HG02571 (cell line): ENCODE measurements around the gene SDCCAG8.

Experiments used
- ATAC-seq: cut with Tn5 transposase; IDR thresholded peaks from one replicate; pipeline ENCODE4 v1.9.1; 2021; ENCODE audit warnings: mild to moderate bottlenecking, moderate library complexity; ENCODE audit not compliant: unreplicated experiment

SDCCAG8 gene

GRCh38 chr1:243379208-243379607 is 123.4 kb downstream of the SDCCAG8 start:
- ATAC-seq: no peak

- ATAC-seq: no peak
Observed at GRCh38 chr1:243379706-243380105, 123.9 kb downstream of the SDCCAG8 start.

DNA sequence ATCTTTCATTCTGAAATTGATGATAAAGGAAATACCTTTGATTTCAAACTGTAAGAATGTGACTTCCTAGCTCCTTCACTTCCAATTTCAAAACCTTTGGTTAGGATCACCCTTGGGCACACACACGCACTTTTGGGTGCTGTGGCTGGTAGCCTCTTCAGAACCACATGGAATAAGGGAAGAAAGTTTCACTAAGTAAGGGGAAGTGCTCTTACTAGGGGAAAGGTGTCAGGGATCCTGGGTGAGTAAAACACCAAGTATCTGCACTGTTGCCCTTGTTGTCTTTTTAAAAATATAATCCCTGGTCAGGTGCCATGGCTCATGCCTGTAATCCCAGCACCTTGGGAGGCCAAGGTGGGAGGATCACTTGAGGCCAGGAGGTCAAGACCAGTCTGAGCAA is 132.4 kb downstream of the SDCCAG8 start:
- ATAC-seq: no peak

DNA sequence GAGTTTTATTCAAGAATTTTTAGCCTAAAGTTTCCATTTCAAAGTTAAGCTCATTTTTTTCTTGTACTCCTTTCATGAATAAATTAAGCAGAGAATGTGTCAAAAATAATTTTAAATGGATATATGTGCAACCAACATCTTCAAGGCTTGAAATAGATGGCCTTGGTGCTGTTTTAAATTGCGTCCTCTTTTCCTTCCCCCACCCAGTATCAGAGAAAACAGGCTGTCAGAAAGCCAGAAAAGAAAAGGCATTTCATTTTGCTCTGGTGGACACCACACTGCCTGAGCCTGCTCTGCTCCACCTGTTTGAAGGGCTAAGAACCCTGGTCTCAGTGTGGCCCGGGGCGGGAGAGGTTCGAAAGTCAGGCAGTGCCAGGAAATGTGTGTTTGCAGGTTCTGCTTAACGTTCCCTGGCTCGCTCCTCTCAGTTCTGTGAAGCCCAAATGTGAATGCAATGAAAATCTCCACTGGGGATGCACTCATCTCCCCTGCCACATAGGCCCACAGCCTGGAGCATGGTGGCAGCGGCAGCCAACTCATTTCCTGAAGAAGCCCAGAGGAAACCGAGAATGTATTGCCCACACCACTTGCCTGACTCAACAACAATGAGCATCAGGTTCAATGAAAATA is 134.4 kb downstream of the SDCCAG8 start:
- no peak for ATAC-seq

- ATAC-seq: no peak
Observed at GRCh38 chr1:243391355-243391754, 135.5 kb downstream of the SDCCAG8 start.

GRCh38 chr1:243393096-243393495 is 137.3 kb downstream of the SDCCAG8 start:
- ATAC-seq: no peak

DNA sequence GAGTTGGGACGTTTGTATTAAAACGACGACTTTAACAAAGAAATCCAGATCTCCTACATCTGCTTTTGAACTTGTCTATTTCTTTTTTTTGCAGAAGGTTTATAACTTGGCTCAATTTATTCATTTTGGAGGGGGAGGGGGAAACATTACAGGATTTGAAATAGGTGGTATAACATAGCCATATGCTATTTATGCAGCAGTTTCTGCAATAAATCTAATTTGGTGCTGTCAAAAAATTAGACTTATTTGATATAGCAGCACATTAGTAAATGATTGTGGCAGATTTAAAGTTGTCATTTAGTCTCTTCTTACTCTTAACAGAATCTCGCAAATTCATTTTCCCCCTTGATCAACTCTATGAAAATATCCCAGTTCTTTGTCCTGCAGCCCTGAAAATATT is 138.2 kb downstream of the SDCCAG8 start:
- ATAC-seq: no peak

GRCh38 chr1:243394601-243395464 is 139.0 kb downstream of the SDCCAG8 start:
- ATAC-seq: no peak

DNA sequence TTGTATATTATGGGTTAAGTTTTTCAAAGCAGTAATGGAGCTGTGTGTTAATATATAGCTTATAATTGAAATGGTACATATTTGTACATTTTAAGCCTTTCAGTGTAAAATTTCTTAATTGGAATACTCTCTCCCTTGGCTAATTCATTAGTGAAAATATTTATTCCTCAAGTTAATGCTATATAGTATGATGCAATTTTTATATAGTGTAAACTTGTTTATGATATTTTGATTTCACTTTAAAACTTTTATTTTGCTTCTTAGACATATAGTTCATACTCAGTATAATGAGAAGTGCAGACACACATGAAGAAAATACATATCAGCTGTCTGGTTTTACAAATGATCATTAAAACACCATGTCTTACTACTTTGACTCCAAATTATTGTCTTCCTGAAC is 140.6 kb downstream of the SDCCAG8 start:
- no peak for ATAC-seq

GRCh38 chr1:243396876-243397275 is 141.0 kb downstream of the SDCCAG8 start:
- no peak for ATAC-seq

DNA sequence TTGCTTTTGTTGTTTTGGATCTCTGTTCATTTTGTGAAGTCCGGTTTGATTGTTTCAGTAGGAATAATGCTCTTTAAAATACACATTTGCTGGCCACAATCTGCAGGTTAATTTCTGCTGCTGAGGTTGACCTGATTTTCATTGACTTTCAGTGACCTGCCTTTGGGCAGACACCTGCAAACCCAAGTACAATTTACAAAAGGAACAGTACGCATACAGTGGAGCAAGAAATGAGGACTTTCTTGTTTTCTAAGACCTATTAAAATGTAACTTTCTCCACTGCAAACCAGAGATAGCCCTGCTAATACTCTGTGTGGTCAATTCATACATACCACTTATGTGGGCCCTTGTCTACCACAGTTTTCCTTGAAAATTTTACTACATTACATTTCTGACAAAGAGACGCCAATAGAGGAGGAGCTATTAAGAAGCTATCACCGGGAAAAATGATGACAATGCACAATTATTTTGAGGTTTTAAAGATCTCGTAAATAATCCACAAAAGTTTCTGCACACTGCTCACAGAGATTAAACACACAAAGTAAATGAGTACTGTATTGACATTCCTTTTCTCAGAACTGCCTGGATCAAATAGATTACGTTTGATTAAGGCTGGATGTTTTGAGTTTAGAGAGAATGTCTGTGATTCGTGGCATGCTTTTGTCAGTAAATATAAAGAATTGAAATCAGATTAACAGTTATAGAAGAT is 141.9 kb downstream of the SDCCAG8 start:
- ATAC-seq: no peak

DNA sequence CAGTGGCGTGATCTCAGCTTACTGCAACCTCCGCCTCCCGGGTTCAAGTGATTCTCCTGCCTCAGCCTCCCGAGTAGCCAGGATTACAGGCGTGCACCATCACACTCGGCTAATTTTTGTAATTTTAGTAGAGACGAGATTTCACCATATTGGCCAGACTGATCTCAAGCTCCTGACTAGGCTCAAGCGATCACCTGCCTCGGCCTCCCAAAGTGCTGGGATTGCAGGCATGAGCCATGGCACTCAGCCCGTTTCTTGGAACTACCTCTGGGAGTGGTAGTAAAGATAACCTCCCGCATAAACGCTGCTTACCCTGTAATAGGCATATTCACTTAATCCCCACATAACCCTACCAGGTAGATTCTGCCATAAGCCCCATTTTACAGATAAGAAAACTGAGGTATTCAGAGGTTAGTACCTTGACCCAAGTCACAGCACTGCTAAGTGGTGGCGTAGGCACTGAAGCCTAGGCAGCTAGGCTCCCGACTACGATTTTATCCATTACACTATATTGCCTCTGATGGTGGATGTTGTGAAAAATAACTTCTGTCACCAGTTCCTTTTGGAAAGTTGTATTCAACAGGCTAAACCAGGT is 143.8 kb downstream of the SDCCAG8 start:
- ATAC-seq: no peak

- ATAC-seq: no peak
Observed at GRCh38 chr1:243402868-243403267, 147.0 kb downstream of the SDCCAG8 start.

- ATAC-seq: no peak
Observed at GRCh38 chr1:243406424-243406823, 150.6 kb downstream of the SDCCAG8 start.

- no peak for ATAC-seq
Observed at GRCh38 chr1:243407284-243408018, 151.6 kb downstream of the SDCCAG8 start.

DNA sequence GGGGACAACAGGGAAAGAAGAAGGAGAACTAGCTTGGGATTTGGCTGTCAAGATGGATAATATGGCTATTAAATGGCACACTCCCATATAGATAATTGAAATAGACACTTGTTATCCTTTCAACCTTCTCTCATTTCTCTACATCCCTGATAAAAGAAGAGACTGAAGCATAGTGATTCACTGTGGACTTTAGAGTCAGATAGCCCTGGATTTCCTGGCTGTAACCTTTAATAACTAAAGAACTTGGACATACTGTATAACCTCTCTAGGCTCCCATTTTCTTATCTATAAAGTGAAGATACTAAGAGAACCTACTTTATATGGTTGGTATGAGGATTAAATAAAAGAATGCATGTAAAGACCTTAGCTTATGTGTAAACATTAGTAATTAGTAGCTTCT is 152.6 kb downstream of the SDCCAG8 start:
- ATAC-seq: no peak

DNA sequence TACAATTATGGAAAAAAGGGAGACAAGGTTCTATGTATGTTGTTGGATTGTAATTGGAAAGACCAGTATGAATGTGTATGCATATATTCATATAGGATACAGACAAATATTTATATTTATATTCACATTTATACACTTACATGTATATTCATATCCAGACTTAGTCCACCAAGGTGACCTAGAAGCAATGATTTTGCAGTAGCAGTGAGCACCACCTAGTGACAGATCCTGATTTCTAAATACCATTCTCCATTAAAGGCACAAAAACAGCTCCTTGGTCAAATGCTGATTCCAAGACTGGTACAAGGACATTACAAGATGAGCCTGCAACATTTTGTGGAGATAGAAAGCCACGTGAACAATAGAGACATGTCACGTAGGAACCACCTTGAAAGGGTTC is 153.4 kb downstream of the SDCCAG8 start:
- ATAC-seq: no peak

- ATAC-seq: no peak
Observed at GRCh38 chr1:243411472-243411871, 155.6 kb downstream of the SDCCAG8 start.

GRCh38 chr1:243413431-243414151 is 157.8 kb downstream of the SDCCAG8 start:
- no peak for ATAC-seq

- no peak for ATAC-seq
Observed at GRCh38 chr1:243414152-243414494, 158.3 kb downstream of the SDCCAG8 start.
